OCI-LY7 (cell line): ENCODE results near the gene C5orf47.

Experiments used
- EZH2phosphoT487 ChIP-seq: fragments of 200-600 bp; sonication (generic); IDR thresholded peaks from 2 replicates; pipeline ENCODE4 v1.6.1; 2018; ENCODE audit warnings: low read depth, borderline replicate concordance, mild to moderate bottlenecking, mixed run types, antibody characterized with exemption, low read length, moderate library complexity, mixed read lengths
- TF ChIP-seq, protein P1 (sequence below): fragments of 200-600 bp; sonication (generic); conservative IDR thresholded peaks from 2 replicates; pipeline ENCODE4 v1.5.1; 2014; ENCODE audit warnings: mild to moderate bottlenecking, antibody characterized with exemption, low read length, moderate library complexity, mixed read lengths

- TF ChIP-seq, protein P1, sequence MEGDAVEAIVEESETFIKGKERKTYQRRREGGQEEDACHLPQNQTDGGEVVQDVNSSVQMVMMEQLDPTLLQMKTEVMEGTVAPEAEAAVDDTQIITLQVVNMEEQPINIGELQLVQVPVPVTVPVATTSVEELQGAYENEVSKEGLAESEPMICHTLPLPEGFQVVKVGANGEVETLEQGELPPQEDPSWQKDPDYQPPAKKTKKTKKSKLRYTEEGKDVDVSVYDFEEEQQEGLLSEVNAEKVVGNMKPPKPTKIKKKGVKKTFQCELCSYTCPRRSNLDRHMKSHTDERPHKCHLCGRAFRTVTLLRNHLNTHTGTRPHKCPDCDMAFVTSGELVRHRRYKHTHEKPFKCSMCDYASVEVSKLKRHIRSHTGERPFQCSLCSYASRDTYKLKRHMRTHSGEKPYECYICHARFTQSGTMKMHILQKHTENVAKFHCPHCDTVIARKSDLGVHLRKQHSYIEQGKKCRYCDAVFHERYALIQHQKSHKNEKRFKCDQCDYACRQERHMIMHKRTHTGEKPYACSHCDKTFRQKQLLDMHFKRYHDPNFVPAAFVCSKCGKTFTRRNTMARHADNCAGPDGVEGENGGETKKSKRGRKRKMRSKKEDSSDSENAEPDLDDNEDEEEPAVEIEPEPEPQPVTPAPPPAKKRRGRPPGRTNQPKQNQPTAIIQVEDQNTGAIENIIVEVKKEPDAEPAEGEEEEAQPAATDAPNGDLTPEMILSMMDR, result no peak
- no peak for TF ChIP-seq EZH2phosphoT487
These were observed 48.7 kb upstream of the C5orf47 start for GRCh38 chr5:173940269-173940668.
